GM12874 (cell line): Measurements from ENCODE around the gene PPM1L.

Experiments
- CTCF ChIP-seq: IDR thresholded peaks from 2 replicates; pipeline ENCODE4 v1.5.1; 2011; ENCODE audit warnings: low read depth, mild to moderate bottlenecking, control low read depth, low read length, moderate library complexity; ENCODE audit not compliant: insufficient read depth

PPM1L gene

GRCh38 chr3:160852856-160853255, 96.8 kb downstream of the PPM1L start:
- no peak for TF ChIP-seq CTCF

- no peak for TF ChIP-seq CTCF
Observed at GRCh38 chr3:160856450-160856849, 100.4 kb downstream of the PPM1L start.

- TF ChIP-seq CTCF: no peak
Observed at GRCh38 chr3:160857476-160858119, 101.6 kb downstream of the PPM1L start.

GRCh38 chr3:160860346-160860745, 104.3 kb downstream of the PPM1L start:
- TF ChIP-seq CTCF: no peak

- no peak for TF ChIP-seq CTCF
Observed at GRCh38 chr3:160869825-160870224, 113.8 kb downstream of the PPM1L start.

- no peak for TF ChIP-seq CTCF
Observed at GRCh38 chr3:160870327-160870726, 114.3 kb downstream of the PPM1L start.

GRCh38 chr3:160874736-160875135, 118.7 kb downstream of the PPM1L start:
- no peak for TF ChIP-seq CTCF
